Measurements from ENCODE around the gene ATP12A. TPM values are rescaled to one million over a fixed set of nuclear protein-coding genes. Genes with fewer than 3 reads are reported as not detected.

Gene ATP12A
- total RNA-seq, 1 experiment from 2014 or later: 0.40 TPM

GRCh38 chr13:24683351-24683750 is 3.1 kb downstream of the ATP12A start:
- intact Hi-C loops (cut with micrococcal nuclease; ENCODE audit: unreplicated experiment): loop anchor here (1.0 kb wide), 1 partner anchor 45 kb away; no protein-coding TSS in a partner anchor
- no peak for DNase-seq
- H3K36me3 Mint-ChIP-seq (ENCODE audit: insufficient read depth, unreplicated experiment): peaks cover 10% of the 10 kb centered on the region
- peaks cover 40% of the 10 kb centered on the region for H3K4me1 Mint-ChIP-seq (ENCODE audit: low read depth, unreplicated experiment)
- TF ChIP-seq CTCF (IDR thresholded peaks at IDR 0.05; ENCODE audit: unreplicated experiment): no peak
- no peak overlapping the region for H3K27ac Mint-ChIP-seq (ENCODE audit: unreplicated experiment)
- peak overlapping the region; percentile 39 for H3K4me3 Mint-ChIP-seq (ENCODE audit: low read depth, unreplicated experiment)
- CTCF ChIA-PET: interaction anchor here (0.5 to 1.3 kb wide), 5 partner anchors 9 to 504 kb away, joined by 3 to 8 read pairs (median 3); no protein-coding TSS in a partner anchor
- no peaks in the 10 kb centered on the region for H3K9me3 Mint-ChIP-seq (ENCODE audit: low read depth, unreplicated experiment)
- BruUV-seq (replicated peaks): no TSS peak
- peaks cover 25% of the 10 kb centered on the region for H3K27me3 Mint-ChIP-seq (ENCODE audit: unreplicated experiment)

GRCh38 chr13:24683838-24684599 is 3.8 kb downstream of the ATP12A start:
- intact Hi-C loops (cut with micrococcal nuclease; ENCODE audit: unreplicated experiment): loop anchor here (1.0 kb wide), 1 partner anchor 44 kb away; no protein-coding TSS in a partner anchor
- Mint-ChIP-seq H3K4me1 (ENCODE audit: low read depth, unreplicated experiment) (peaks cover 40% of the 10 kb centered on the region), H3K27ac (ENCODE audit: unreplicated experiment) (no peak overlapping the region), H3K4me3 (ENCODE audit: low read depth, unreplicated experiment) (peak overlapping the region; percentile 39), H3K9me3 (ENCODE audit: low read depth, unreplicated experiment) (no peaks in the 10 kb centered on the region), H3K36me3 (ENCODE audit: insufficient read depth, unreplicated experiment) (peaks cover 10% of the 10 kb centered on the region), H3K27me3 (ENCODE audit: unreplicated experiment) (peaks cover 27% of the 10 kb centered on the region)
- DNase-seq: peak; percentile 82
- CTCF ChIA-PET: interaction anchor here (0.5 to 1.3 kb wide), 3 partner anchors 10 to 503 kb away, joined by 3 to 8 read pairs (median 3); no protein-coding TSS in a partner anchor
- no TSS peak for BruUV-seq (replicated peaks)
- peak; percentile 61 for TF ChIP-seq CTCF (IDR thresholded peaks at IDR 0.05; ENCODE audit: unreplicated experiment)

- TF ChIP-seq CTCF (IDR thresholded peaks at IDR 0.05; ENCODE audit: unreplicated experiment): no peak
- no TSS peak for BruUV-seq (replicated peaks)
- H3K4me3 Mint-ChIP-seq (ENCODE audit: low read depth, unreplicated experiment): no peak overlapping the region
- CTCF ChIA-PET: no interaction called here
- H3K27ac Mint-ChIP-seq (ENCODE audit: unreplicated experiment): no peak overlapping the region
- H3K36me3 Mint-ChIP-seq (ENCODE audit: insufficient read depth, unreplicated experiment): peaks cover 9% of the 10 kb centered on the region
- DNase-seq: no peak
- peaks cover 36% of the 10 kb centered on the region for H3K4me1 Mint-ChIP-seq (ENCODE audit: low read depth, unreplicated experiment)
- no peaks in the 10 kb centered on the region for H3K9me3 Mint-ChIP-seq (ENCODE audit: low read depth, unreplicated experiment)
- peaks cover 25% of the 10 kb centered on the region for H3K27me3 Mint-ChIP-seq (ENCODE audit: unreplicated experiment)
- intact Hi-C loops (cut with micrococcal nuclease; ENCODE audit: unreplicated experiment): no loop called here
Observed at GRCh38 chr13:24684600-24684998, 4.4 kb downstream of the ATP12A start.

GRCh38 chr13:24685314-24685713 is 5.1 kb downstream of the ATP12A start:
- H3K27ac Mint-ChIP-seq (ENCODE audit: unreplicated experiment): no peak overlapping the region
- CTCF ChIA-PET: no interaction called here
- H3K4me3 Mint-ChIP-seq (ENCODE audit: low read depth, unreplicated experiment): no peak overlapping the region
- peaks cover 30% of the 10 kb centered on the region for H3K4me1 Mint-ChIP-seq (ENCODE audit: low read depth, unreplicated experiment)
- no peaks in the 10 kb centered on the region for H3K9me3 Mint-ChIP-seq (ENCODE audit: low read depth, unreplicated experiment)
- DNase-seq: no peak
- peaks cover 18% of the 10 kb centered on the region for H3K27me3 Mint-ChIP-seq (ENCODE audit: unreplicated experiment)
- TF ChIP-seq CTCF (IDR thresholded peaks at IDR 0.05; ENCODE audit: unreplicated experiment): no peak
- no TSS peak for BruUV-seq (replicated peaks)
- peaks cover 2% of the 10 kb centered on the region for H3K36me3 Mint-ChIP-seq (ENCODE audit: insufficient read depth, unreplicated experiment)
- intact Hi-C loops (cut with micrococcal nuclease; ENCODE audit: unreplicated experiment): no loop called here
